ENCODE data around the gene TRPM4. TPM values are rescaled to one million over a fixed set of nuclear protein-coding genes. Genes with fewer than 3 reads are reported as not detected.

TRPM4 gene
- total RNA-seq, 1 donor from 2014 or later: 33.1 TPM

- Mint-ChIP-seq H3K27ac (peak overlapping the region; percentile 80), H3K27me3 (peaks cover 5% of the 10 kb centered on the region)
These were observed 1.7 kb upstream of the TRPM4 start for GRCh38 chr19:49155820-49156346.

GRCh38 chr19:49160450-49161189 is 3.0 kb downstream of the TRPM4 start:
- no peak for TF ChIP-seq CTCF (conservative IDR thresholded peaks at IDR 0.05)
- H3K4me1 Mint-ChIP-seq (ENCODE audit: unreplicated experiment): peaks cover 20% of the 10 kb centered on the region
- peaks cover 7% of the 10 kb centered on the region for H3K36me3 Mint-ChIP-seq
- DNase-seq (ENCODE audit: extremely low spot score, unreplicated experiment): no peak
- H3K9me3 Mint-ChIP-seq: no peaks in the 10 kb centered on the region
- H3K4me3 Mint-ChIP-seq: peak overlapping the region; percentile 35
- H3K27ac Mint-ChIP-seq: no peak overlapping the region
- peaks cover 5% of the 10 kb centered on the region for H3K27me3 Mint-ChIP-seq

More at GRCh38 chr19:49155820-49156346, 1.7 kb upstream of the TRPM4 start:
- DNase-seq (ENCODE audit: extremely low spot score, unreplicated experiment): no peak
- Mint-ChIP-seq H3K36me3 (peaks cover 5% of the 10 kb centered on the region), H3K9me3 (peaks cover 10% of the 10 kb centered on the region), H3K4me1 (ENCODE audit: unreplicated experiment) (peaks cover 27% of the 10 kb centered on the region), H3K4me3 (peak overlapping the region; percentile 82)
- TF ChIP-seq CTCF (conservative IDR thresholded peaks at IDR 0.05): no peak

GRCh38 chr19:49161987-49162386 is 4.4 kb downstream of the TRPM4 start:
- peaks cover 3% of the 10 kb centered on the region for H3K27me3 Mint-ChIP-seq

GRCh38 chr19:49165111-49165750 is 7.6 kb downstream of the TRPM4 start:
- peaks cover 7% of the 10 kb centered on the region for H3K4me1 Mint-ChIP-seq (ENCODE audit: unreplicated experiment)
- DNase-seq (ENCODE audit: extremely low spot score, unreplicated experiment): no peak
- H3K9me3 Mint-ChIP-seq: no peaks in the 10 kb centered on the region
- TF ChIP-seq CTCF (conservative IDR thresholded peaks at IDR 0.05): no peak
- H3K27me3 Mint-ChIP-seq: no peaks in the 10 kb centered on the region
- H3K4me3 Mint-ChIP-seq: no peak overlapping the region
- peaks cover 7% of the 10 kb centered on the region for H3K36me3 Mint-ChIP-seq
- H3K27ac Mint-ChIP-seq: peak overlapping the region; percentile 70

More at GRCh38 chr19:49161987-49162386, 4.4 kb downstream of the TRPM4 start:
- Mint-ChIP-seq H3K27ac (no peak overlapping the region), H3K4me1 (ENCODE audit: unreplicated experiment) (peaks cover 14% of the 10 kb centered on the region), H3K4me3 (no peak overlapping the region), H3K36me3 (peaks cover 7% of the 10 kb centered on the region), H3K9me3 (no peaks in the 10 kb centered on the region)
- DNase-seq (ENCODE audit: extremely low spot score, unreplicated experiment): no peak
- no peak for TF ChIP-seq CTCF (conservative IDR thresholded peaks at IDR 0.05)

- H3K36me3 Mint-ChIP-seq: peaks cover 5% of the 10 kb centered on the region
- H3K4me1 Mint-ChIP-seq (ENCODE audit: unreplicated experiment): peaks cover 2% of the 10 kb centered on the region
- TF ChIP-seq CTCF (conservative IDR thresholded peaks at IDR 0.05): no peak
- H3K27ac Mint-ChIP-seq: peak overlapping the region; percentile 70
- no peak overlapping the region for H3K4me3 Mint-ChIP-seq
- H3K9me3 Mint-ChIP-seq: no peaks in the 10 kb centered on the region
- no peak for DNase-seq (ENCODE audit: extremely low spot score, unreplicated experiment)
- no peaks in the 10 kb centered on the region for H3K27me3 Mint-ChIP-seq
These were observed 8.3 kb downstream of the TRPM4 start for GRCh38 chr19:49165865-49166301.

Measured in type B pancreatic cell (in vitro differentiated cells).